Measurements from ENCODE around the gene GALNT9.

DNA sequence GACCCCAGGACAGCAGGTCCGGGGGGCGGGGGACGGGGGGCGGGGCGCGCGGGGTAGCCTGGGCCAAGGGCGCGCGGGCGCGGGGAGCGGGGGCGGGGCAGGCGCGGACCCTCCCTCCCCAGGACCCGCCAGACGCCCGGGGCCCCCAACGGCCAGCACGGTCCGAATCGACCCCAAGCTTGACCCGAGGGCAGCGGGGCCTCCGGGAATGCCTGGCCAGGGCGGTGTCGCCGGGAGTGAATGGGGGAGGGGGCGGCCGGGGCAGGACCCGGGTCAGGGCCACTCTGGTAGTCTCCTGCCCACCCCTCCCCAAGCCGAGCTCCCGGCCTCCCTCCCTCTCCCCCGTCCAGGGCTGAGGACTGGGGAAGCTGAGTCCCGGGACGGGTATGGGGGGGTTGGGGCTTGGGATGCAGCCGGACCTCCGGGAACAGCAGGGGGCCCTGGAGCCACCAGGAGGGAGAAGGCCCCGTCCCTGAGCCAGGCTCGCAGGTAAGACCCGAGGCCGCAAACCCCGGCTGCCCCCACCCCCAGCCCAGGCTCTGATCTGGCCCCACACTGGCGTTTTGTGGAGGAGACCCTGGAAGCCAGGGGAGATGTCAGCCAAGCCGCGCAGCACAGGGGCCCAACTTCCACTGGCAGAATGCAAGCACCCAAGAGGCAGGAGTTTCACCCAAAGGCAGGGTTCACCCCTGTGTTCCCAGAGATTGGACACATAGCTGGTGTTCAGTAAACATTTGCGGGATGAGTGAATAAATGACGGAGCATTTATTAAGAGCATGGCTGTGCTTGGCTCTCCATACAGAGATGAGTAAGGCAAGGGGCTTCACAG is 545 bp upstream of the GALNT9 start:
- TF ChIP-seq EZH2 (IDR thresholded peaks at IDR 0.05; ENCODE audit: borderline replicate concordance, low read depth, low read length, severe bottlenecking): no peak
- TF ChIP-seq, protein P1, sequence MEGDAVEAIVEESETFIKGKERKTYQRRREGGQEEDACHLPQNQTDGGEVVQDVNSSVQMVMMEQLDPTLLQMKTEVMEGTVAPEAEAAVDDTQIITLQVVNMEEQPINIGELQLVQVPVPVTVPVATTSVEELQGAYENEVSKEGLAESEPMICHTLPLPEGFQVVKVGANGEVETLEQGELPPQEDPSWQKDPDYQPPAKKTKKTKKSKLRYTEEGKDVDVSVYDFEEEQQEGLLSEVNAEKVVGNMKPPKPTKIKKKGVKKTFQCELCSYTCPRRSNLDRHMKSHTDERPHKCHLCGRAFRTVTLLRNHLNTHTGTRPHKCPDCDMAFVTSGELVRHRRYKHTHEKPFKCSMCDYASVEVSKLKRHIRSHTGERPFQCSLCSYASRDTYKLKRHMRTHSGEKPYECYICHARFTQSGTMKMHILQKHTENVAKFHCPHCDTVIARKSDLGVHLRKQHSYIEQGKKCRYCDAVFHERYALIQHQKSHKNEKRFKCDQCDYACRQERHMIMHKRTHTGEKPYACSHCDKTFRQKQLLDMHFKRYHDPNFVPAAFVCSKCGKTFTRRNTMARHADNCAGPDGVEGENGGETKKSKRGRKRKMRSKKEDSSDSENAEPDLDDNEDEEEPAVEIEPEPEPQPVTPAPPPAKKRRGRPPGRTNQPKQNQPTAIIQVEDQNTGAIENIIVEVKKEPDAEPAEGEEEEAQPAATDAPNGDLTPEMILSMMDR (IDR thresholded peaks at IDR 0.05; ENCODE audit: borderline replicate concordance, extremely low read depth, low read length, poor library complexity, severe bottlenecking): no peak

Data from DND-41 (cell line).